ENCODE measurements around the gene PSMB7. TPM values are rescaled to one million over a fixed set of nuclear protein-coding genes. Genes with fewer than 3 reads are reported as not detected.

PSMB7 gene
- total RNA-seq, 4 donors from 2014 or later: 74.7 to 181 (median 100) TPM

DNA sequence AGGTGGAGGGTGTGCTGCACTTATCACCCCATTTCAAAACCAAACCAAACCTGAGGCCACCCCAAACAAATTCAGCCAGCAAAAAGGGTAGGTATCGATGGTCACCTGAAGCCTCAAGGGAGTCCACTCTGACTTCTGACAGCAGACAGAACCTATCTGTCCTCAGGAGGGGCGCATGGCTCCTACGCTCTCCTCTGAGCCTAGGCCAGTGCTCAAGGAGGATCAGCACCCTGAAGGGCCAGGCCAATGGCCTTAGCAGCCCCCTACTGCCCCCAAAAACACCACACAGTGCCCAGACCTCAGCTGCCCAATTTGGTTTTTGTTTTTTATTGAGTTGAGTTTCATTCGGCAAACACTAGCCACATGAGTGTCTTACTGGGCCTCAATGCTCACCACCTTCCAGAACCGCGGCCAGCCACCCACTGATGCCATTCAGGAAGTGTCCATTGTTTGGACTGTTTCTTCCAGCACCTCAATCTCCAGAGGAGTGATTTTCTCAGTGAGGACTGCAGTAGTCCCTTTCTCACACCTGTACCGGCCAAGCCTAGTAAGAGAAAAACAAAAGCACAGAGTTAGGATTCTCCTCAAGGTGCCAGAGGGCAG lies 62.0 kb downstream of the PSMB7 start:
- Histone ChIP-seq H3K9me3 (no peaks in the 10 kb centered on the region), H3K4me1 (peaks cover 0 to 34% (median 0%) of the 10 kb centered on the region in 4 donors), H3K27me3 (no peaks in the 10 kb centered on the region), H3K36me3 (peaks cover 0 to 98% (median 7%) of the 10 kb centered on the region in 3 donors), H3K27ac (peak overlapping the region in 1 of 4 donors; percentile 54), H3K4me3 (no peak overlapping the region)
- 85 to 86% methylated on average over 7 of the region's 7 CpGs for WGBS, 2 donors
- no peak for DNase-seq (ENCODE audit: low spot score in 2 of 2)
- TF ChIP-seq EP300 (IDR thresholded peaks at IDR 0.05) (no peak), CTCF (IDR thresholded peaks at IDR 0.05) (no peak), POLR2A (IDR thresholded peaks at IDR 0.05) (no peak)

DNA sequence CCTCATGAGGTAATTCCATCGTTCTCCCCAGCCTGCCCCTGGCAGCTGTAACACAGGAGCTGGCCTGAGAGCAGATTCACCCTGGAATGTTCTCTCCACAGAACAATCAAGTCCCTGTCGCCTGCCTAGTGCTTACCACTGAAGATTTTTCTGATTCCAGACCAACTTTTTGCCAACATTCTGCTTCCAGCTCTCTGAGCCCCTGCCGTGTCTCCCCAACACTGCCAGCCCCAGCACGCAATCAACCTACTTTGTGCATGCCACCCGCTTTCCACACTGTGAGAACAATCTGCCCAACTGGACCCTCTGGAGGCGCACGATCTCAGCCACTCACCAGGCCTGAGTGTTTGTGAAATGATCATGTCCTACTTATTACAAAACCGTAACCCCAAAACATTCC lies 62.6 kb downstream of the PSMB7 start:
- H3K36me3 ChIP-seq: peaks cover 4 to 98% (median 10%) of the 10 kb centered on the region in 3 donors
- H3K27me3 ChIP-seq: no peaks in the 10 kb centered on the region
- no peak for DNase-seq (ENCODE audit: low spot score in 2 of 2)
- H3K9me3 ChIP-seq: no peaks in the 10 kb centered on the region
- H3K27ac ChIP-seq: peak overlapping the region in 2 of 4 donors; percentile 19 to 26
- peaks cover 0 to 30% (median 0%) of the 10 kb centered on the region in 4 donors for H3K4me1 ChIP-seq
- WGBS, 2 donors: 66 to 67% methylated on average over 8 of the region's 8 CpGs
- TF ChIP-seq CTCF (IDR thresholded peaks at IDR 0.05) (no peak), EP300 (IDR thresholded peaks at IDR 0.05) (no peak), POLR2A (IDR thresholded peaks at IDR 0.05) (no peak)
- no peak overlapping the region for H3K4me3 ChIP-seq

GRCh38 chr9:124351672-124352468 lies 63.4 kb downstream of the PSMB7 start:
- TF ChIP-seq EP300 (IDR thresholded peaks at IDR 0.05) (no peak), CTCF (IDR thresholded peaks at IDR 0.05) (no peak), POLR2A (IDR thresholded peaks at IDR 0.05) (no peak)
- Histone ChIP-seq H3K36me3 (peaks cover 4 to 99% (median 10%) of the 10 kb centered on the region in 3 donors), H3K27ac (peak overlapping the region in 1 of 4 donors; percentile 26), H3K4me3 (no peak overlapping the region), H3K9me3 (no peaks in the 10 kb centered on the region), H3K4me1 (peaks cover 0 to 26% (median 0%) of the 10 kb centered on the region in 4 donors), H3K27me3 (no peaks in the 10 kb centered on the region)
- WGBS, 2 donors: 80 to 84% methylated on average over 15 of the region's 15 CpGs
- DNase-seq (ENCODE audit: low spot score in 2 of 2): no peak

DNA sequence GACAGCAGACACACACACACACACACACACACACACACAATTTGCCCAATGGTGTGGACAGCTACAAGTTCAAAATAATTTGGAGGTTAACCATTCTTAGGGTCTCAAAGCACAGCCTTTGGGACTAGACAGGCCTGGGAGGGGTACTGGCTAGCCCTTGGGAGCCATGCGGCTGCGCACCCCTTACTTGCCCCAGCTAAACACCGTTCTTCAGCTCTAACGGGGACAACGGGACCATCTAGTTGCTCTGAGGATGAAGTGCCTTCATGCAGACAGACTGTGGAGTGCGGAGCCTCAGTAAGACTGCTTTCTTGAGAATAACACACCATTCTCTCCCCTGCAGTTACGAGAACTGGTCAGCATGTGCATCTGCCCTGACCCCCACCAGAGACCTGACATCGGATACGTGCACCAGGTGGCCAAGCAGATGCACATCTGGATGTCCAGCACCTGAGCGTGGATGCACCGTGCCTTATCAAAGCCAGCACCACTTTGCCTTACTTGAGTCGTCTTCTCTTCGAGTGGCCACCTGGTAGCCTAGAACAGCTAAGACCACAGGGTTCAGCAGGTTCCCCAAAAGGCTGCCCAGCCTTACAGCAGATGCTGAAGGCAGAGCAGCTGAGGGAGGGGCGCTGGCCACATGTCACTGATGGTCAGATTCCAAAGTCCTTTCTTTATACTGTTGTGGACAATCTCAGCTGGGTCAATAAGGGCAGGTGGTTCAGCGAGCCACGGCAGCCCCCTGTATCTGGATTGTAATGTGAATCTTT lies 64.6 kb downstream of the PSMB7 start:
- TF ChIP-seq POLR2A (IDR thresholded peaks at IDR 0.05): no peak
- no peaks in the 10 kb centered on the region for H3K27me3 ChIP-seq
- DNase-seq (ENCODE audit: low spot score in 2 of 2): no peak
- H3K9me3 ChIP-seq: no peaks in the 10 kb centered on the region
- peaks cover 4 to 99% (median 10%) of the 10 kb centered on the region in 3 donors for H3K36me3 ChIP-seq
- H3K4me3 ChIP-seq: no peak overlapping the region
- H3K4me1 ChIP-seq: peaks cover 0 to 20% (median 0%) of the 10 kb centered on the region in 4 donors
- WGBS, 2 donors: 87 to 94% methylated on average over 13 to 16 of the region's 16 CpGs
- H3K27ac ChIP-seq: peak overlapping the region in 1 of 4 donors; percentile 32

- no peak overlapping the region for H3K4me3 ChIP-seq
- no peak for TF ChIP-seq EP300 (IDR thresholded peaks at IDR 0.05)
- TF ChIP-seq POLR2A (IDR thresholded peaks at IDR 0.05): no peak
- no peak for TF ChIP-seq CTCF (IDR thresholded peaks at IDR 0.05)
- peaks cover 0 to 13% (median 0%) of the 10 kb centered on the region in 4 donors for H3K4me1 ChIP-seq
- peak overlapping the region in 1 of 4 donors; percentile 32 for H3K27ac ChIP-seq
- peaks cover 4 to 99% (median 10%) of the 10 kb centered on the region in 3 donors for H3K36me3 ChIP-seq
- no peaks in the 10 kb centered on the region for H3K27me3 ChIP-seq
- no peak for DNase-seq (ENCODE audit: low spot score in 2 of 2)
- H3K9me3 ChIP-seq: no peaks in the 10 kb centered on the region
- WGBS, 2 donors: 74 to 86% methylated on average over 25 of the region's 25 CpGs
Measured at GRCh38 chr9:124349675-124350493, 65.4 kb downstream of the PSMB7 start.
